Activated B cell treated with CpG ODN at 0.5 μM for 24 hours (primary cell): ENCODE results near the gene PRMT9. TPM values are rescaled to one million over a fixed set of nuclear protein-coding genes. Genes with fewer than 3 reads are reported as not detected.
A peak's percentile ranks its signal among the peaks of the same experiment; 100 is the strongest.

Source experiments
- ATAC-seq: fragments of 200-7000 bp; cut with Tn5 transposase; one replicate; pipeline ENCODE4 v1.10.0; 2021; ENCODE audit warnings: low read depth, mild to moderate bottlenecking, moderate library complexity
- CTCF ChIA-PET: fragments of 350-600 bp; sonication (Branson Sonifier 250); formaldehyde crosslinking; loops from one replicate; lab custom pipeline; 2021; ENCODE audit warnings: antibody characterized with exemption; lab: Charles Lee
- POLR2A ChIA-PET: fragments of 350-600 bp; sonication (Branson Sonifier 250); formaldehyde crosslinking; loops from one replicate; lab custom pipeline; 2021; ENCODE audit warnings: antibody characterized with exemption; lab: Charles Lee
- DNase-seq: peaks from one replicate; pipeline ENCODE4 v3.0.0; 2022
- H3K27ac Mint-ChIP-seq: one replicate; pipeline ENCODE4 v1.8.0; 2020; ENCODE audit warnings: mixed read lengths
- H3K27me3 Mint-ChIP-seq: one replicate; pipeline ENCODE4 v1.8.0; 2021; ENCODE audit warnings: mixed read lengths
- H3K36me3 Mint-ChIP-seq: one replicate; pipeline ENCODE4 v1.8.0; 2021; ENCODE audit warnings: low read depth, mixed read lengths
- H3K4me1 Mint-ChIP-seq: one replicate; pipeline ENCODE4 v1.8.0; 2021; ENCODE audit warnings: mixed read lengths
- H3K4me3 Mint-ChIP-seq: one replicate; pipeline ENCODE4 v1.8.0; 2020; ENCODE audit warnings: mild to moderate bottlenecking, mixed read lengths
- H3K9me3 Mint-ChIP-seq: one replicate; pipeline ENCODE4 v1.8.0; 2020; ENCODE audit warnings: mixed read lengths
- CTCF ChIP-seq: fragments of 200-600 bp; IDR thresholded peaks from one replicate; pipeline ENCODE4 v1.8.0; 2022; ENCODE audit warnings: antibody characterized with exemption, mild to moderate bottlenecking
- intact Hi-C: fragments of 100-400 bp; cut with micrococcal nuclease; formaldehyde crosslinking; loops from one replicate; pipeline ENCODE4 v1.15.1; 2024
- total RNA-seq: library from RNA; stranded (reverse); gene quantifications from 2 replicates; pipeline ENCODE4 v1.2.3, GENCODE V29; 2022

The PRMT9 gene
- total RNA-seq, 1 donor from 2014 or later, result 7.4 TPM

DNA sequence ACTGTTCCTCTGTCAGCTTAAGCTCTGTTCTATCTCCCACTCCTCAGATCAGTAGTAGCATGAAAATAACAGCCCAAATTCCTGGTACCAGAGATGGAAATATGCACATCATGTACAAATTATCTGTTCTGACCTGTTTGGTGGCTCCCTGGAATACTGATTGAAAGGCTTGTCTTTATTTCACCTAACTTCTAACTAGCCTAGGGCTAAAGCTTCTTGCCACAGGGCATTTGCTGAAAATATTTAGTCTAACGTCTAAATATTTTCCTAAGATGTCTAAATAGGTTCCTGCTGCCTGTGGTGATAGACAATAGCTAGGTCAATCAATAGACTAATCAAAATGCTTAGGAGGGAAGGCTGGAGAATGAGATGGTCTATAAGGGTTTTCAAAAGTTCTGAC lies 12.9 kb upstream of the PRMT9 start:
- peaks cover 2% of the 10 kb centered on the region for H3K9me3 Mint-ChIP-seq
- H3K36me3 Mint-ChIP-seq, result no peaks in the 10 kb centered on the region
- ATAC-seq, result no peak
- TF ChIP-seq CTCF, result no peak
- no peak for DNase-seq
- H3K4me1 Mint-ChIP-seq, result no peaks in the 10 kb centered on the region
- H3K27me3 Mint-ChIP-seq, result peaks cover 14% of the 10 kb centered on the region
- no peak overlapping the region for H3K27ac Mint-ChIP-seq
- POLR2A ChIA-PET, result no interaction called here
- no peak overlapping the region for H3K4me3 Mint-ChIP-seq
- intact Hi-C loops, result no loop called here
- CTCF ChIA-PET, result interaction anchor here (1.1 kb wide), 1 partner anchor 170 kb away, joined by 3 read pairs; no protein-coding TSS in a partner anchor

- ATAC-seq (no peak), DNase-seq (no peak)
- POLR2A ChIA-PET, result no interaction called here
- CTCF ChIA-PET, result no interaction called here
- Mint-ChIP-seq H3K27ac (no peak overlapping the region), H3K36me3 (no peaks in the 10 kb centered on the region), H3K9me3 (no peaks in the 10 kb centered on the region), H3K27me3 (peaks cover 22% of the 10 kb centered on the region), H3K4me1 (no peaks in the 10 kb centered on the region), H3K4me3 (no peak overlapping the region)
- no peak for TF ChIP-seq CTCF
- intact Hi-C loops, result no loop called here
Measured at GRCh38 chr4:147693218-147693617, 9.3 kb upstream of the PRMT9 start.

DNA sequence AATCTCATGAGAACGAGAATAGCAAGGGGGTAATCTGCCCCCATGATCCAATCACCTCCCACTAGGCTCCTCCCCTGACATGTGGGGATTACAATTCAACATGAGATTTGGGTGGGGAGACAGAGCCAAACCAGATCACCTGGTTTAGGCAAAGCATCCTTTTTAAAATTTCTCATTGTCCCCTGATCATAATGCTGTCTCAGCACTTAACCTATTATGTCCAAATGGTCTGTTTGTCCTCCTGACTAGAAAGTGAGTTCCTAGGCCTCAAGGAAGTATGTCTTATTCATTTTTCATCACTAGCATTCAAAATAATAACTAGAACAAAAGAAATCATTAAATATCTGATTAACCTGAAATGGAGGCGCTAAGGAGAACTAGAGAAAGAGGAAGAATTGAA lies 7.9 kb upstream of the PRMT9 start:
- H3K27me3 Mint-ChIP-seq, result peaks cover 22% of the 10 kb centered on the region
- no peak for TF ChIP-seq CTCF
- no peaks in the 10 kb centered on the region for H3K36me3 Mint-ChIP-seq
- intact Hi-C loops, result no loop called here
- ATAC-seq (no peak), DNase-seq (no peak)
- H3K4me1 Mint-ChIP-seq, result no peaks in the 10 kb centered on the region
- no peak overlapping the region for H3K27ac Mint-ChIP-seq
- H3K9me3 Mint-ChIP-seq, result no peaks in the 10 kb centered on the region
- ChIA-PET CTCF (no interaction called here), POLR2A (no interaction called here)
- no peak overlapping the region for H3K4me3 Mint-ChIP-seq

GRCh38 chr4:147689067-147689466 lies 5.1 kb upstream of the PRMT9 start:
- peaks cover 9% of the 10 kb centered on the region for H3K4me1 Mint-ChIP-seq
- H3K27ac Mint-ChIP-seq, result no peak overlapping the region
- peaks cover 25% of the 10 kb centered on the region for H3K27me3 Mint-ChIP-seq
- intact Hi-C loops, result no loop called here
- H3K4me3 Mint-ChIP-seq, result no peak overlapping the region
- ChIA-PET POLR2A (no interaction called here), CTCF (no interaction called here)
- TF ChIP-seq CTCF, result no peak
- DNase-seq (no peak), ATAC-seq (no peak)
- H3K9me3 Mint-ChIP-seq, result no peaks in the 10 kb centered on the region
- H3K36me3 Mint-ChIP-seq, result peaks cover 4% of the 10 kb centered on the region

DNA sequence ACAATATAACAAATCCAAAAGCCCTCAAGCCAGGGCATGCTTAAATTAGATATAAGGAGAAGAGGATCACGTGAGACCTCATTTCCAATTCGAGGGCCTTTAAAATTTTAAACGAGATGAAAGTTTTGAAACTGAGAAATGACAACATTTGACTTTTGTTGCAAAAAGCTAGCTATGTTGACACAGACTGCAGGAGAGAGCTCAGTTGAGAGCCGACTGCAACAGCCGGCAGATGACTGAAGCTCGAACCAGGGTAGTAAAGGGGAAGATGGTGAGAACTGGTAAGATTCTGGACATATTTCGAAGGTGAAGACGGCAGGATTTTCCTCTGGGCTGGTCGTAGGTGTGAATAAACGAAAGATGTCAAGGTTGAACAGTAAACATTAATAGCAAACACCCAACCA lies 773 bp downstream of the PRMT9 start:
- Mint-ChIP-seq H3K36me3 (peaks cover 25% of the 10 kb centered on the region), H3K4me3 (peak overlapping the region; percentile 97), H3K4me1 (peaks cover 23% of the 10 kb centered on the region), H3K27ac (peak overlapping the region; percentile 94), H3K9me3 (no peaks in the 10 kb centered on the region), H3K27me3 (peaks cover 6% of the 10 kb centered on the region)
- CTCF ChIA-PET, result no interaction called here
- no peak for ATAC-seq
- no peak for TF ChIP-seq CTCF
- POLR2A ChIA-PET, result interaction anchor here (0.6 to 2.3 kb wide), 4 partner anchors 24 to 760 kb away, joined by 3 to 43 read pairs (median 8); partner anchors contain the start of genes NR3C2 and TMEM184C
- intact Hi-C loops, result no loop called here
- DNase-seq, result no peak
